Non-pigmented ciliary epithelial cell (primary cell): ENCODE measurements around the gene TACC3.

Source experiments
- DNase-seq: peaks from one replicate; pipeline ENCODE4 v3.0.0-alpha.2; 2010; ENCODE audit warnings: low read depth

The TACC3 gene

DNA sequence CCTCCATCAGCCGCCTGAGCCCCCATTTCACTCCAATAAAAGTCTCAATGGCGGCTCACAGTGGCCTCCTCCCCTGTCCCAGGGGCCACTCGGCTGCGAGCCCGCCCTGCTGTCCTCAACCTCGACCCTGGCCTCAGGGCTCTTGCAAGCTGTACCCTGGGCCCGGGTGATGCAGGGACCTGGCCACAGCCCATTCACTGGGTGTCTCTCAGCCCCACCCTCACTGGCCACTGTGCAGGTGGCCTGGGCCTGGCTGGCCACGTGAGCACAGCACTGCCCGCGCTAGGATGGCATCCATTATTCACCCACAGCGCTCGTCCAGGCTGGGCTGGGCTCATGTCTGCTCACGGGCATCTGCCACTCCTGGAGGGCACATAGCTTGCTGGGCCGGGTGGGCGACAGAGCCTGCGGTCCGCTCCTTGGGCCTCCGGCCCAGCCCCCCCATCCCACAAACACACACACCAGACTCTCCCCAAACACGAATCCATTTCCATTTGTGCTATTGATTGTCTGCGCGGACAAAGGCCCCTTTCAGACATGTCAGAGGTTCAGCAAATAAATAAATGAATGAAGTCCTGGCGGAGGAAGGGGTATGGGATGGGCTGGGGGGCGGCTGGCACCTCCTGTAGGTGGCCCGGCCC lies 55.3 kb downstream of the TACC3 start:
- no peak for DNase-seq

DNA sequence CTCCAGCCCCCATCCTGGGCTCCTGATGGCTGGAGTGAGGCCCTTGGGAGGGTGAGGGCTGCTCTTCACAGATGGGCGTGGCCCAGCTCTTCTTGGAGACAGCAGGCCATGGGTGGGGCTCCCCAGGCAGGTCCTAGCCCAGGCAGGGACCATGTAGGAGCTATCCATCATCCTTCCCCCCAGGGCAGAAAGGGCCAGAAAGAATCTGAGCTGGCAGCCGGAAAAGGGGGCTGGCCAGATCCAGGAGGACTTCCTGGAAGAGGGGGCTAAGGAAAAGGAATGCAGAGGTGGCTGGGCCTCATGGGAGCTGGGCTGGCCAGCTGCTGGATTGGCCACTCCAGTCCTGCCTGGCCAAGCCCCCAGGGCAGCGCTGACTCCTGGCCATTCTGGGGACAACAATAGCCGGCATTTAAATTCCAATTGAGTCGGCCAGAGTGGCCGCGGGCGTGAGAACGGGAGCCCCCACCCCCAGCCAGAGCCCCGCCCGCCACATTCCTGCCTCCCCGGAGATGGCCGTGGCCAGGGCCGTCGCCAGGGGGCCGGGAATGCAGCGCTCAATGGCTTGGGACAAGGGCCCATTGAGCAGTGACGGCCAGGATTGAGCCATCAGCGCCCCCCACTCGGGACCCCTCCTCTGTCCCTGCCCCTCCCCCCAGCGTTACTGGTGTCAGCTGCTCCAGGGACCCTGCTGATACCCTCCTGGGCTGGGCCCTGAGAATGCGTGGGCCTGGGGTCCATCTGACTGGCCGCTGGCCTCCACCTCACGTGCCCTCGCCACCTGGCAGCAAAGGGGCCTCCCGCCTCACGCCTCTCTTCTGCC lies 56.7 kb downstream of the TACC3 start:
- no peak for DNase-seq

GRCh38 chr4:1778642-1779392 lies 57.5 kb downstream of the TACC3 start:
- DNase-seq = no peak

DNA sequence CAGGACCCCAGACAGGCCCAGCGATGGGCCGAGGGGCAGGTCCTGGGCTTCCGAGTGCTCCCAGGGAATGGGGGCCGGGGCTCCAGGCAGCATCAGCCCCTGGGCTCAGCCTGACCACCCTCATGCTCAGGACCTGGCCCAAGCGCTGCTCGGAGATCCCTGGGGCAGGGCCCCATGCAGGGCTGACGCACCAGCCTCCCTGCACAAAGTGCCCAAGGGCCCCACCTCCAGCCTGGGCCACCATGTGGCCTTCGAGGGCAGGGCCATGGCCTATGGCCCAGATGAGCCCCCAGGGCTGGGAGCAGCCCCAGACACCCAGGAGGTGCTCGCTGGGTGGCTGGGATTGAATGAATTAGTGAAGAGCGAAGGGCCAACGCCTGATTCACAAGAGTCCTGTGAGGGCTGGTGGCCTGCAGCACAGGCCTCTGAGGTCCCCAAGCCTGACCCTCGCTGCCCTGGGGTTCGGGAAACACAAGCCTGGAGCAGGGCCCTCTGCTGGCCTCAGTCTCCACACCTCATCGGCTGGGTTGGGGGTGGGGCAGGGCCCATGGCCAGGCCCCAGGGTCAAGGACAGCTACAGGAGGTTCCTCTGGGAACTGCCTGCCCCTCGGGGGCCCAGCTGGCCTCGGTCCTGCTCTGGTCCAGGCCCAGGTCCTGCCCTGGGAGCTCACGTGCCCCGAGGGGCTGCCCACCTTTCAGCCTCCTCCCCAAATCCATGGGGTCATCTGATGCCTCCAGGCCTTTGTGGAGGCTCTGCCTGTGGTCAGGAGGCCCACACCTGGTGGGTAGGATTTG lies 58.5 kb downstream of the TACC3 start:
- no peak for DNase-seq

- DNase-seq = no peak
Measured at GRCh38 chr4:1780435-1780834, 59.1 kb downstream of the TACC3 start.

GRCh38 chr4:1783015-1783414 lies 61.7 kb downstream of the TACC3 start:
- DNase-seq = no peak

DNA sequence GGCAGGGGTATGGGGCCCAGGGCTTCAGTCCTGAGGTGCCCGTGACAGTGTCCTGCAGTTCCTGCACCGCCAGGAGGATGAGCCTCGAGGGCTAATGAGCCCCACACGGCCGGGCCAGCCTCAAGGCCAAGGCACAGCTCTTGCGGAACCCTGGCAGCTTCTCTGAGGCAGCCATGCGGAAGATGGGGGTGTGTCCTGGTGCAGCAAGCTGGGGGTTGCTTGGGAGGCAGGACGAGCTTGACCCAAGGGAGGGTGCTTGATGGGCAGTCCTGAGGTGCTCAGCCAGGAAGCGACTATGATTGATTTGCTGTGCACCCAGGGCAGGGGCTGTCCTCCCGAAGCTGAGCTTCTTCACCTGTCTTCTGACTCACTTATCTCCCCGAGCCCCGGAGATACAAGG lies 62.6 kb downstream of the TACC3 start:
- DNase-seq = no peak

DNA sequence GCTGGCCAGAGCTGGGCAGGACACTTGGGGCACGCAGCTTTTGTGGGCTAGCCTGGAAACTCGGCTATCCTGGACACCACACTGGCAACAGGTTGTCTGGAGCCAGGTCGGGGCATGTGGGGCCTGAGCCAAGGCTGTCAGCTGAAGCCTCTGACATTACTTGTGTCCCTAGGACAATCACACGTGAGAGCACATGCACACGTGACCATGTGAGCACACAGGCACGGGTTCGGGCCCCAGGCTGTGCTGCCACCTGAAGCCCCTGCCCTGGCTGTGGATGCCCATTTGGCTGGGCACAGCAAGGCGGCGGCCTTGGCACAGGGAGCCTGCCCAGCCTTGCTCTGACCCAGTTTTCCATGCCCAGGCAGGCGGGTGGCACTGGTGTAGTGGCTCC lies 63.1 kb downstream of the TACC3 start:
- no peak for DNase-seq

DNA sequence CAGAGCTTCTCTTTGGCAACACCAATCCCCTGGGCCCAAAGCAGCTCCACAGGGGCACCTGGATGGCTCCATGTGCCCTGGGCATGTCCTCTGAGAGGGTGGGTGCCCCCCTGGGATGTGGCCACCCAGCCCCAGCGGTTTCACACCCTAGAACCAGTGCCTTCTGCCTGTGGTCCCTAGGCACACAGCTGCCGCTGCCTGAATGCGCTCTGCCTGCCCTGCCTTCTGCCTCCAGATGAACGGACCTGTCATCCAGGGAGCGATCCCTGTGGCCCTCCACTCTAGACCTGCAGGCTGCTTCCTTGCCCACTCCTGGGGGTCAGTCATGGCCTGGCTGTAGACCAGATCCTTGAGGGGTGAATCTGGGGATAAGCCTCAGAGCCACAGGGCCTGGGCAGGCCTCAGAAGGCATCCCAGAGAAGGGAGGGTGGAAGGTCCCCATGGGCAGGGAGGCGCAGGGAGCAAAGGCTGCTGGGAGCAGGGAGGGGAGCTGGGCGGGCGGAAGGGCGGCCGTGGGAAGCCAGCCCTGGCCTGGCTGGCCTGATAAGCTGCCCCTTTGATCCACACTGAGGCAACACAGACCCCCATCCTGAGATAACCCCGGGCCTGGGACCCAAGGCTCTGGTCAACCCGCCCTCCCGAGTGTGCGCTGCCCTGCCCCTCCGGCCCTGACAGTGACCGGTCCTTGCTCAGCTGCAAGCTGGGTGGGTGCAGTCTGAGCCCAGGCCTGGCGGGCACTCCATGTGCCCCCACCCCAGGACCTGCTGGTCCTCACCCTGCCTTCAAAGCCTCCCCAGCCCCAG lies 63.7 kb downstream of the TACC3 start:
- no peak for DNase-seq

DNA sequence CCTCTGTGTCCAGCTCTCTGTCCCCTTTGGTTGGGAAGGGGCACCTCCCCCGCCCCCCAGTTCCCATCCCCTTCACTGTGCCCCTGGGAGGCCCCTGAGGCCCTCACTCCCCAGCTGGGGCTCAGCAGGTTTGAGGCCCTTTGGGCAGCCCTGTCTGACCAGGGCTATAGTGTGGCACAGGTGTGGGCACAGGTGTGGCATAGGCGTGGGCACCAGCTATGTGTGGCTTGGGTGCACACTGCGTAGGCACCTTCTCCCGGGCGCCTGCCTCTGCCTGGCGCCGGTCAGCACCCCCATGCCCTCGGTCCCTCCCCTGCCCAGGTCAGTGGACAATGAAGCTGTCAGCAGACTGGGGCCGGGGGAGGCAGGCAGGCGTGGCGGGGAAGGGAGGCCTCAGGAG lies 64.3 kb downstream of the TACC3 start:
- DNase-seq = no peak

- no peak for DNase-seq
Measured at GRCh38 chr4:1786544-1787362, 65.4 kb downstream of the TACC3 start.

- no peak for DNase-seq
Measured at GRCh38 chr4:1787411-1788077, 66.2 kb downstream of the TACC3 start.

DNA sequence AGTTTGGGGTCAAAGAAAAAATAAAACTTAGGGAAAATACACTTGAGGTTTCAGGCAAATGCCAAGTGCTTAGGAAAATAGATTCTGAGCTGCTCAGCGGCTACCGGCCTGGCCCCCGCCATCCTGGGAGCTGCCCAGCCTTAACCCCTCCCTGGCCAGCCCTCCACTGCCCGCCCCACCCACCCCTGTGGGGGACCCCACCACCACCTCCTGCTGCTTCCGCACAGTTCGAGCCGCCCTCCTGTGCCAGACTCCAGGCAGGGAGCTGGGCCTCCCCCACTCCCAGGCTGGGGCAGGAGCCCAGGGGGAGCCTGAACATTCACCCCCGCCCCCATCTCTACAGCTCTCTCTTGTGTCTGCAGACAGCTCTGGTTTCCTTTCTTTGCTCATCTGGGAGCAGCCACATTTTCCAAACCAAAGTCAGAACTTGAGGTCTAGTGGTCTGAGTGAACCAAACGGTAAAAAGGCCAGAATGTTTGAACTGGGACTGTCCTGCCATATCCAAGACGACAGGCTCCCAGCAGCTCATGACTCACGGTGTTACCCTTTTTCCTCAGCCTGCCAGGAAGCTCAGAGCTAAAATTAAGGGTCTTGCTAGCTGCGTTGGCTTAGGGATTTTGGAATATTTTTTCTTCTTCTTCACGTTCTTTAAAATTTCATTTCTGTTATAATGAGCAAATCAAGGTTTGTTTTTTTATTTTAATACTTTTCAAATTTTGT lies 67.1 kb downstream of the TACC3 start:
- no peak for DNase-seq

DNA sequence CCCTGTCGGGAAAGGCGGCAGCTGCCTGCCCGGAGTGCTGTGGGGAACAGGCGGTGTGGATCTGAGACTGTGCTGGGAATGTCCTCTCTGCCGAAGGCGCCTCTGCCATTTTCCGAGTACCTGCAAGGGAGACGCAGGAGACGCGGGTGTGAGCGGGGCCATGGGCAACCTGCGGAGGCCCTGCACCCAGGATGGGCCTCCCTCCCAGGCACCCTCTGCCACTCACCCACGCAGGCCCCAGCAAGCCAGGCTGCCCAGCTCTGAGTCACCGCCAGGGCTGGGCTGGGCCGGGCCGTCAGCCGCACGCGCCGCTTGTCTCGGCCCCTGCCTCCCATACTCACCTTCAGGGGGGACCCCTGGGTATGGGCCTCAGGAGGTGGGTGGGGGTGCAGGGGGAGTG lies 68.2 kb downstream of the TACC3 start:
- DNase-seq = no peak

- no peak for DNase-seq
Measured at GRCh38 chr4:1790005-1790404, 68.7 kb downstream of the TACC3 start.

- no peak for DNase-seq
Measured at GRCh38 chr4:1792158-1792831, 71.0 kb downstream of the TACC3 start.

DNA sequence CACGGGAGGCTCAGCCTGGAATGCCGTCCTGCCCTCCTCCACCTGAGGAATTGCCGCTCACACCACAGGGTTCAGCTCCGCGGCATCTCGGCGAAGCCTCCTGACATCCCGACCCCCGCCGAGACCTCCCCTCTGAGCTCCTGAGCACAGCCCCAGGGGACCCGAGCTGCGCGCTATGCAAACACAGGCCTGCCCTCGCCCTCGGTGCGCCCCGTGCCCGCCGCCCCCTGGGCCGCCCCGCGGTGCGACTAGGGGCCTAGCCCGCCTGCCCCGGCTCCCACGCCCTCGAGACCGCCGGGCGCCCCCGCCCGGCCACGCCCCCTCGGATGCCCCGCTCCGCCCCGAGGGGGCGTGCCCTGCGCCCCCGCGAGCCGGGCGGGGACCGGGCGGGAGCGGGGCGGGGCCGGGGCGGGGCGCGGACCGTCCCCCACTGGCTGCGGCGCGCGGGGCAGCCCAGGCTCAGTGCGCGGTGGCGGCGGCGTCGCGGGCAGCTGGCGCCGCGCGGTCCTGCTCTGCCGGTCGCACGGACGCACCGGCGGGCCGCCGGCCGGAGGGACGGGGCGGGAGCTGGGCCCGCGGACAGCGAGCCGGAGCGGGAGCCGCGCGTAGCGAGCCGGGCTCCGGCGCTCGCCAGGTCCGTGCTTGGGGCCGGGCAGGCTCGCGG lies 71.6 kb downstream of the TACC3 start, which contains the start of gene FGFR3:
FGFR3 (plus strand) TSS at position 462 of the 664 bp plus-strand sequence. CDS start 642 bp downstream, outside the sequence.
- DNase-seq = no peak

GRCh38 chr4:1793496-1793840 lies 72.1 kb downstream of the TACC3 start:
- no peak for DNase-seq
